OCI-LY1 (cell line): ENCODE measurements around the gene DMAP1.

Experiments
- CTCF ChIP-seq: fragments of 200-600 bp; sonication (generic), shearing (Covaris generic); IDR thresholded peaks from 2 replicates; pipeline ENCODE4 v1.5.1; 2017; ENCODE audit warnings: mild to moderate bottlenecking, antibody characterized with exemption, low read length, moderate library complexity, mixed read lengths
- EZH2 ChIP-seq: fragments of 200-600 bp; sonication (generic), shearing (Covaris generic); IDR thresholded peaks from 2 replicates; pipeline ENCODE4 v1.8.0; 2017; ENCODE audit warnings: borderline replicate concordance, mixed run types, mild to moderate bottlenecking, antibody characterized with exemption, low read length, moderate library complexity, mixed read lengths

- TF ChIP-seq CTCF (no peak), EZH2 (no peak)
Observed at GRCh38 chr1:44261962-44262361, 48.7 kb downstream of the DMAP1 start.
